HG03442 (cell line): ENCODE results near the gene TTLL11.

ENCODE experiments used
- ATAC-seq: cut with Tn5 transposase; IDR thresholded peaks from one replicate; pipeline ENCODE4 v1.9.1; 2021; ENCODE audit warnings: mild to moderate bottlenecking, moderate library complexity; ENCODE audit not compliant: unreplicated experiment

TTLL11 gene

DNA sequence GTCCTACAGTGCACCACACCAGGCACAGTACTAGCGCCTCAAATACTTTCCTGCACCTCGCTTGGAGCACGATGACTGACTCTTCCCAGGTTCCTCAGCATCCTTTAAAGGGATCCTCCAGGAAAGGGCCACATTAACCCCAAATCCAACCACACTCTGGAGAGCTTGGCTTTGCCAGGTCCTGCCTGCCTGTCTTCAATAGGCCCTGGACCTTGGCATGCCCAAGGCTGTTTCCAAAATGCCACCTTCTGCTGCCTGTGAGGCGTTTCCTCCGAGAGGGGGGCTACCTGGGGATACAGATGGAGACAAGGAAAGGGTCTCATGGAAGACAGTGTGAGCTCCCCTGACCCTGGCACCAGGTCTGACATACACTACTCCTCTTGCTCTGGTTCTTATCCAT is 271.8 kb downstream of the TTLL11 start:
- ATAC-seq = no peak

DNA sequence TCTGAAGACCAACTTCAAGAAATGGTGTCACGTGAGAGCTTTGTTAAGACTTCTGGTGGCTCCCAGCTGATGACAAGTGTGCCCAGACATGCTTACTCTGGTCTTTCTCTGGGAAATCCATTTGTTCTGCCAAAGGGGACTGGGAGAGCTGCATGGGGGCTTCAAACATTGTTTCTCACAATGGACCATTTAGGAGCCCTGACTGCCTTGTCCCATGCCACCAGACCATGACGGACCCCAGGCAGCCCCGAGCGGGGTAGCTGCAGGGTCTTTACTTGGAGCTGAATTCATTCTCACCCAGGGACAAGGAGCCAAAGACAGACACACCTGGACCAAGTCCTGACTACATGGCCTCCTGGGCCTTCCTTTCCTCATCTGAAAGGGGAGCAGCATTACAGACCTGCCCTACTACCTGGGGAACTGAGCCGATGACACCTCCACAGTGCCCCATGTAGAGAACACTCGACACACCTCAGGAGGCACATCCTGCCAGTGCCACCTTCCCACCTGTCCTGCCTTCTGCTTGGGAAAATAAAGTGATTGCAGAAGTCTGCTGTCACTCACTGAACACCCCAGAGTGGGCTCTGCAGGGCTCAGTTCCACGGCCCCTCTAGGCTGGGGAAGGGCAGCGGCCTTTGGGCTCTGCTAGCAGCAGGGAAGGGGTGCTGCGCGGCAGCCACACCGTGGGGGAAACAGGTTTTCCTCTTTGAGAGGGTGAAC is 272.7 kb downstream of the TTLL11 start:
- no peak for ATAC-seq

GRCh38 chr9:121819428-121820231 is 273.5 kb downstream of the TTLL11 start:
- ATAC-seq = no peak

DNA sequence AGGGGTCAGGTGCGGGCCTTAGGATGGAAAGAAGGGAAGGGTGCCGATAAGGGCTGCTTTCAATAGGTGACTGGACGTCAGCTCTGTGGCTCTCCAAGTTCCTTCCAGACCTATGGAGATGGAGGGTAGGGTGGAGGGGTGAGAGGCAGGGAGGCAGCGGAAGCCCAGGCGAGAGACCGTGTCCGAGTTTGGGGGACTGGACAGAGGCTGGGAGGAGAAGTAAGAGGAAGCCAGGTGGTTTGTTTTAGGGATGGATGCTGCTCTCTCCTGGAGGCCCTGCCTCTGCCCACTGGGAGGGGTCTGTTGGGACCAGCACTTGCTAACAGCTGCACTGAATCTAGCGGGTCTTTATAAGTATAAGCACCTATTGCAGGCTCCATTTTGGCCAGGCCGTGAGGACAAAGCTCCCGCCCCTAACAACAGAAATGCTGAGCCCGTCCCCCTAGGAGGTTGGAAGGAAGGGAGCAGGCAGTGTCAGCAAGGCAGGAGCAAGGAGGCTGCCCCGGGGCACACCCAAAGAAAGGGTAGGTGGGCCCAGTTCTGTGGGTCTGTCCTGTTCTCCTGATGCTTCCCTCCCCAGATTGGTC is 274.2 kb downstream of the TTLL11 start:
- ATAC-seq = no peak

DNA sequence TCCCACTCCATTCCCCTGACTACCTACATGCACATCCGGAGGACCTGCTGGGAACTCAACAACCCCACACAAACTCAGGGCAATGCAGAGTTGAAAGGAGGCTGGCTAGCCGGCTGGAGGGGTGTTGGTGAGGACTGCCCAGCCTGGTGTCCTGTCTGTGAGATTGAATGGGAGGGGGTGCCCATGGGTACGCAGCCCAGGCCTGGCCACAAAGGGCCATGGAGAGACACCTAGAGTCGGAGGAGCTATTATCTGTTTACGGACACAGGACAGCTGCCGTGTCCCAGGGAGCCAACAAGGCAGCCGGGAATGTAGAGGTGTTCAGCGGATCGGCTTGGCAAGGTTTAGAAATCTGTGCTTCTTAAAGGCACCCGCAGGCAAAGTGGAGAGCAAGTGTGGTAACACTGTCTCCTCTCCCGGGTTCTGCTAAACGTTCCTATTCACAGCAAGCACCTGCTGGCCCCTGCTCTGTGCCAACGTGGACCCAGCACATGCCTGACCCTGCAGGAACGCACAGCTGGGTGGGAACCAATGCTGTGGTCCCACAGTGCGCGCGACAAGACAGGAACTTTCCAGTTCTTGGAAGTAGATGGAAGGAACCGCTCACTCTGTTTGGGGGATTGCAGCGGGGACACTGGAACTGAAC is 275.0 kb downstream of the TTLL11 start:
- ATAC-seq = no peak

DNA sequence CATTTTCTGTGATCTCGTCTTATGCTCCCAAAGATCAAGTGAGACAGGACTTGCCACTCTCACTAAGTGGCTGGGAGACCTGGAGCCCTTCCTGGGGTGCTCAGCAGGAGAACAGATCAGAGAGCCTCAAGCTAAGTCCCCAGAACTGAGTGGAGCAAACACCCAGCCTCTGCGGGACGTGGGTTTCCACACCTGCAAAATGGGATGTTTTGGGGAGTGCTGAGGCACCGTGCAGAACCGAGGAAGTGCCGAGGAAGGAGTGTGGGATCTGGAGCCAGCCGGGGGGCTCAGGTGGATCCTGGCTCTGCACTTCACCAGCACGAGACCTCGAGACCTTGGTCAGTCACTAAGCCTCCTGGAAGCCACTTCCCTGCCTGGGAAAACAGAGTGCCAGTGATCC is 275.6 kb downstream of the TTLL11 start:
- ATAC-seq = no peak

DNA sequence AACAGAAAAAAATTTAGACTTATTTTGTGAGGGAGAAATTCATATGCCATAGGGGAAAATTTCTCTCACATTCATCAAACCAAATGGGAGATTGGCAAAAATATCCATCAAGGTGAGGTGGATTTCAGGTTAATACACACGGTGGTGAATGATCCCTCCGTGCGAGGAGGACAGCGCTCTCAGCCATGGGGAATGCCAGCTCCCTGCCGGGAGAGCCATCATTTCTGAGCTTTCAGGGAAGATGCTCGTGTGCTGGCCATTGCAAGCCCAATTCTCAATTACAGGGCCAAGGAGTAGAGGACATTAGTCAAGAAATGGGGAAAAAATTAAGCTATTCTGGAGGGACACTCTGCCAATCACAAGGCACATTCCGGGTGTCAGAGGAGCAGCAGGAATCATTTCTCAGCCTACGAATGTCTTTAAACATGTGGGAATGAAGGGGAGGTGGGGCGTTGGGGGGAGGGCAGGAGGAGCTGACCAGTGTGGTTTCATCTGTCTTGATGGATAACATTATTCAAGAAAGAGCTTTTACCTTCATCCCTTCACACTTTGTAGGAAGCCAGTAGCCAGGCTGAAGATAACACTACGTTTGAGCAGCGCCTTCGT is 276.2 kb downstream of the TTLL11 start:
- no peak for ATAC-seq

- no peak for ATAC-seq
Observed at GRCh38 chr9:121816449-121816817, 276.7 kb downstream of the TTLL11 start.

DNA sequence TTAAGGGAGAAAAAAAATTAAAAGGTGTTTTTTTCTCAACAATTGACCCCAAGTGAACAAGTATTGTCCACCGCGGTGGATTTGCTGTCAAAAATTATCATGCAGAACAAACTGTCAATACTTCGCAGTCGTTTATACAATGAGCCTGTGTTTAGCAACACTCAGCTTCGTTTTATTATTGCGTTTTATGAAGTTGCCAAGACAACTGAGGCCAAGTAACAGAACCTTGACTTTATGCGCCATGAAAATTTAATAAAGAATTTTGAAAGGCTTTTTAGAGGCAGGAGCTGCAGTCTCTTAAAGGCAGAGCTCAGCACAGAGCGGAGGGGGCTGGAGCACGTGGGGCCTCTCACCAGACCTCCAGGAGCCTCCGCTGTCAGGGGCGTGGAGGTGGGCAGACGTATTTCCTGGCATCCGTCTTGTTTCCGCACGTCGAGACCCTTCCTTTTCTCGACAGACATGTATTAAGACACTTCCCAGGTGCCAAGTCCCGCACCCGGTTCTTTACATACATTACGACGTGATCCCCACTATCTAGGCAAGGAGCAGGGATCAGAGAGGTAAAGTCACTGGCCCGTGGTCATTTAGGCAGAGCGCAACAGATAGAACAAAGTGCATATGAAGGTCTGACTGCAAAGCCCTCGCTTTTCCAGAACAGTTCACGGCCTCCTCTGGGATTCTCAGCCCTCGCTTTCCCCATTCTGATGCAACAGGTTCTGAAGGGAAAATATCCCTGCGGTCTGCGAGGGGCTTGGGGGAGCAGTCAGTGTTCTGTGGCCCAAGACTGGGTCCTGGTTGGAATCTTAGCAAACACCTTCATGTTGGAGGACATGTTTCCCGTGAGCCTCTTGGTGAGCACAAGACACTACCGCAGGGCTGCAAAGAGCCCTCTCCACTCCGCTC is 277.3 kb downstream of the TTLL11 start:
- ATAC-seq = no peak

DNA sequence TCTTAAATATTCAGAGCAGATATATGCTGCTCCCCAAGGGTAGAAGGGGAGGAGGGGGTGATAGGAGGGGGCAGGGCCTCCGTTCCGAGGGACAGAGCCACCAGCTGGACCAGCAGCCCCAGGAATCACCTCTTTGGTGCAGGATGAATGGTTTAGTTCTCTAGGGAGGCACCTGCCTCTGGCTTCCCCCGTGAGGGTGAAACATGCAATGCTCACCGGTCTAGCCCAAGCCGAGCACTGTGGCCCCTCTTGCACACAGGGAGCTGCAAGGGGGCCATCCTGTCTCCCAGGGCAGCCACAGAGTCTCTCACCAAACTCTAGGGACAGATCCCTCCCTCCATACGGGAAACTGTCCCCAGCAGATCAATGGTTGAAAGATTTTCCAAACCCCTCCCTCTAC is 278.0 kb downstream of the TTLL11 start:
- ATAC-seq = no peak

- ATAC-seq = no peak
Observed at GRCh38 chr9:121814594-121814993, 278.5 kb downstream of the TTLL11 start.

- no peak for ATAC-seq
Observed at GRCh38 chr9:121813519-121814210, 279.4 kb downstream of the TTLL11 start.

DNA sequence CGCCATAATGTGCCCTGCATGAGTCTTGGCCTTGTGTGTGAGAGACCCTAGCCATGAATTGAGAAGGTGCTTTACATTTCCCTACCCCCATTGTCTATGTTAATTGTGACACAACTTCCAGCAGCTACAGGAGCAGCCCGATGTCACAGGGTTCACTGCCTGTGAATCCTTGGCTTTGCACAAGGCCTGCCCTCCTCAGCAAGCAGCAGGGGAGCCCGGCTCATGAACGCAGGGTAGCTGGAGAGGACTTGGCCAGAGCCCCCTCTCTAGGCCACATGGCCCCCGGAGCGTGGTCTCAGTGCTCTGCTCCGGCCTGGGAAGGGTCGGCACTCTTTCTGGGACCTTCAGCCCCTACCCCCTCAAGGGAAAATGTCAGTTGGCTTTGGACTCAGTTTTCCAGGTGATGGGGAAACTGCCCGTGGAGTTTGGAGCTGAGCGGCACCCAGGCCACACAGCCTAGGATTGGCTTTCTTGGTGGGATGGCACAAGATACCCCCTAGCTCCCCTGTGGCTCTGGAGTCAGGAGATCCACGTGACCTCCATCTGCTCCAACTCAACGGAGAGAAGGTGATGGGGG is 280.9 kb downstream of the TTLL11 start:
- ATAC-seq = no peak

DNA sequence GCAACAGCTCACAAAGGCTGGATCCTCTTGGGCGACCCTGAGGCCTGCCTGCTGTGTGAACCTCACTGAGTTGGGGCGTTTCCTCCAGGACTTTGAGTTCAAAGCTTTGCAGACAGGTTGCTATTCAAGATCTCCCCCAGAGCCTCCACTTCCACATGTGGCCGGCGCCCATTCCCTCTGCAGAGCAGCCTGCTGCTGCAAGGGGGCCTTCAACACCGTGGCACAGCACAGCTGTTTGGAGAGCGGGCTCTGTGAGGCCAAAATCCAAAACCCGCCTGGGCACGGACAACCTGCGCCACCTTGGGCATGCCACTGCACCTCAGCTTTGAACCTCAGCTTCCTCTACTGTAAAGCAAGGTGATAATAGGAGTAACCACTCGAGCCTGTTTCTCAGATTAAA is 281.4 kb downstream of the TTLL11 start:
- ATAC-seq = no peak

DNA sequence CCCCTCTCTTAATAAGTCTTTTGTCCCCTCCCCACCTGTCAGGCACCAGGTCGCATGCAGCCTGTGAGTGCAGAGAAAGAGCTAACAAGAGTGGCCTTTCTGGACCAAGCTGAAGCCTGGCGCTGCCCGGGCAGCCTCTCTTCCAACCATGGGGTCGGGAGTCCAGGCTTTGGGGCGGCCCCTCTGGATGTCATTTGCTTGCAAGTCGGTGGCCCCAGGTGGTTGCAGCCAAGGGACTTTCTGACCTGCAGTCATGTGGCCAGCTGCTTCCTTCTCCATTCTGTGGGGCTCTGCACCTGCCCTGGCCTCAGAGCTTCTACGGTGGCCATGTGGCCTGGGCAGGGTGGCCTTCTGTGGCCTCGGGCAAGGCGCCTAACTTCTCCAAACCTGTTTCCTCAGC is 282.0 kb downstream of the TTLL11 start:
- no peak for ATAC-seq

GRCh38 chr9:121810489-121810888 is 282.6 kb downstream of the TTLL11 start:
- ATAC-seq = no peak

DNA sequence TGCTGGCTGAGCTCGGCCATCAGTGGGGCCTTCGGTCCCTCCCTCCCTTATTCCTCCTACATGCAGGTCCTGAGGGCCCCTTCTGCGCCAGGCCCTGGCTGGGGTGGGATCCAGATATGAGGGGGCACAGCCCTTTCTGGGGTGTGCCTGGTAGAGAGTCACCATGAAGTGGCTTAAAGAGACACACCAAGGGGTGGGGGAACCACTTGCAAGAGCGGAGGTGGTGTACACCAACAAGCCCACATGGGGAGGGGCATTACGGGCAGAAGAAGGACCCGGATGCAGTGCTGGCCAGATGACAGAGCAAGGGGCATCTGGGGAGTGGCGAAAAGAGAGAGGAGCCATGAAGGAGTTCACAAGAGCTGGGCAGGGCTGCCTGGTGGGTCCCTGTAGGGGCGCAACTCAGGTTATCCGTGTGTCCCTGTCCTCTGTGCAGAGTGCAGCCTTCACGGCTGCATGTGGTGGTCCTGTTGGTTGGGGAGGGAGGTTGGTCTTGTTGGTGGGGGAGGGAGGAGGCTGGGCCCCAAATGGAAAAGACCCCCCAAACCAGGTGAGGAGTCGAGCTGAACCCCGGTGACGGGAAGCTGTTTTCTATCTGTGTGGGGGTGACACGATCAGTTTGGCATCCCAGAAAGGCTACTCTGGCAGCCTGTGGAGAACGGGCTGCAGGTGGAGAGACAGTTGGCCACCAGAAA is 283.6 kb downstream of the TTLL11 start:
- no peak for ATAC-seq

DNA sequence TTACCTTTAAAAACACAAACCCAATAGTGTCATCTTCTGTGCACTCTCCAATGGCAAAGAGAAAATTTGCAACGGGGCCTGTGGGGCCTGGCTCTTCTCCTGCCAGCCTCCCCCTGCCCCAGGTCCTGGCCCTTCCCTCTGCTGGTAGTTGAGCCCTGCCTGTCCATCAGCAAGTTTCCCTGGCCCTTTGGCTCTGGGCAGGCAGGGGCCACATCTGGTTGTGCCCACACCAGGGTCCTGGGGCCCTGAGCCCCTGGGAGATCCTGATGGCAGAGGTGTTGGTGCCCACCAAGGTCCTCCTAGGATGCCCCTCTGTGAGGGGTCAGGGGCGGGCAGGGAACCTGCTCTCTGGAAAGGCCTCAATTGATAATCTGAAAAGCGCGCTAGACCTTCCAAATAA is 284.3 kb downstream of the TTLL11 start:
- no peak for ATAC-seq

GRCh38 chr9:121807823-121808278 is 285.3 kb downstream of the TTLL11 start:
- no peak for ATAC-seq
